WTC11 (cell line): ENCODE results near the gene LRRC49.

Experiments
- SMAD3 ChIP-seq: sonication (generic); formaldehyde crosslinking; IDR thresholded peaks from 2 replicates; pipeline ENCODE4 v1.8.0; 2022; ENCODE audit warnings: missing genetic modification reagents, mild to moderate bottlenecking, borderline replicate concordance
- TF ChIP-seq, protein P1 (sequence below): sonication (generic); formaldehyde crosslinking; IDR thresholded peaks from 2 replicates; pipeline ENCODE4 v1.8.0; 2022; ENCODE audit warnings: missing genetic modification reagents

DNA sequence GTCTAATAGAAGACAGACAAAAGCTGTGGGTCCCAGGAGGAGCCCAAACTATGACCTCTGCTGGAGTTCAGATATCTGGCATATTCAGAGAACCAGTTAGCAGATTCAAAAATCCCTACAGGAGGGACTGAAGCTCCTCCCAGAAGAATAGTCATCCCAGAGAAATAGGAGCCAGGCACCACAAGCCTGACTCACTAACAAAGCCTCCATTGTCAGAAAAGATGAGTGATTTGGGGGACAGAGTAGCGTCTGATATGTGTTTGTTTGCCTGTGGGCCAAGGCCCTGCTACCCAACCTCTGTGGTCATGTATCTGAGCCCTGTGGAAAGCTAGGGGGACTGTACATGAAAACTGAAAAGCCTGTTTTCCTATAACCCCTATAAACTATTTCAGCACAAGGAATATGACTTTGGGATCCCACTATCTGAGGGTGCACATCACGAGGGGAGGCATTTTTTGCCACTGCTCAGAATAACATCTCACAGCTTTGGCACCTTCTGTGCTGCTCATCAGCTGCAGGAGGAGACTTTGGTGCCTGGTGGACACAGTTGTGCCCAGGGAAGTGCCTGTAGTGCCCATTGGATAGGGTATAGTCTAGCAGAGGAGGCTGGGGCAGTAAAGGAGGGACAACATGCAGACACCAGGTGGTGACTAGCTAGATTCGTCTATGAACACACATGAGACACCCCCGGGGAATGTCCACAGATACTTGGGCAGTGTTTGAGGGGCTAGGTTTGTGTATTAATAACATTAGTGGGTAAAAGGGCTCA, 29.0 kb upstream of the LRRC49 start:
- TF ChIP-seq, protein P1, sequence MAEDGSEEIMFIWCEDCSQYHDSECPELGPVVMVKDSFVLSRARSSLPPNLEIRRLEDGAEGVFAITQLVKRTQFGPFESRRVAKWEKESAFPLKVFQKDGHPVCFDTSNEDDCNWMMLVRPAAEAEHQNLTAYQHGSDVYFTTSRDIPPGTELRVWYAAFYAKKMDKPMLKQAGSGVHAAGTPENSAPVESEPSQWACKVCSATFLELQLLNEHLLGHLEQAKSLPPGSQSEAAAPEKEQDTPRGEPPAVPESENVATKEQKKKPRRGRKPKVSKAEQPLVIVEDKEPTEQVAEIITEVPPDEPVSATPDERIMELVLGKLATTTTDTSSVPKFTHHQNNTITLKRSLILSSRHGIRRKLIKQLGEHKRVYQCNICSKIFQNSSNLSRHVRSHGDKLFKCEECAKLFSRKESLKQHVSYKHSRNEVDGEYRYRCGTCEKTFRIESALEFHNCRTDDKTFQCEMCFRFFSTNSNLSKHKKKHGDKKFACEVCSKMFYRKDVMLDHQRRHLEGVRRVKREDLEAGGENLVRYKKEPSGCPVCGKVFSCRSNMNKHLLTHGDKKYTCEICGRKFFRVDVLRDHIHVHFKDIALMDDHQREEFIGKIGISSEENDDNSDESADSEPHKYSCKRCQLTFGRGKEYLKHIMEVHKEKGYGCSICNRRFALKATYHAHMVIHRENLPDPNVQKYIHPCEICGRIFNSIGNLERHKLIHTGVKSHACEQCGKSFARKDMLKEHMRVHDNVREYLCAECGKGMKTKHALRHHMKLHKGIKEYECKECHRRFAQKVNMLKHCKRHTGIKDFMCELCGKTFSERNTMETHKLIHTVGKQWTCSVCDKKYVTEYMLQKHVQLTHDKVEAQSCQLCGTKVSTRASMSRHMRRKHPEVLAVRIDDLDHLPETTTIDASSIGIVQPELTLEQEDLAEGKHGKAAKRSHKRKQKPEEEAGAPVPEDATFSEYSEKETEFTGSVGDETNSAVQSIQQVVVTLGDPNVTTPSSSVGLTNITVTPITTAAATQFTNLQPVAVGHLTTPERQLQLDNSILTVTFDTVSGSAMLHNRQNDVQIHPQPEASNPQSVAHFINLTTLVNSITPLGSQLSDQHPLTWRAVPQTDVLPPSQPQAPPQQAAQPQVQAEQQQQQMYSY (CRISPR knock-in tag): no peak
- TF ChIP-seq SMAD3 (CRISPR knock-in tag): no peak
